Mesendoderm (in vitro differentiated cells): Measurements from ENCODE around the gene GAR1.

Experiments used
- DNase-seq: peaks from one replicate; pipeline ENCODE4 v3.0.0; 2013
- H2AK5ac ChIP-seq: 2 replicates; pipeline ENCODE4 v1.6.1; 2013; ENCODE audit warnings: low read length, inconsistent platforms
- H2BK120ac ChIP-seq: 2 replicates; pipeline ENCODE4 v1.6.1; 2013; ENCODE audit warnings: low read depth, mild to moderate bottlenecking, low read length, moderate library complexity, mixed read lengths
- H2BK15ac ChIP-seq: replicated peaks from 2 replicates; pipeline ENCODE4 v1.6.1; 2013; ENCODE audit warnings: low read depth, mild to moderate bottlenecking, moderate library complexity
- H2BK5ac ChIP-seq: 2 replicates; pipeline ENCODE4 v1.6.1; 2013; ENCODE audit warnings: low read length, inconsistent platforms
- H3K18ac ChIP-seq: 2 replicates; pipeline ENCODE4 v1.6.1; 2013; ENCODE audit warnings: mild to moderate bottlenecking, low read length, mixed read lengths
- H3K23ac ChIP-seq: one replicate; pipeline ENCODE4 v1.6.1; 2013; ENCODE audit warnings: low read length
- H3K27ac ChIP-seq: 2 replicates; pipeline ENCODE4 v1.5.1; 2013; ENCODE audit warnings: low read depth, mild to moderate bottlenecking, inconsistent platforms, low read length, moderate library complexity
- H3K27me3 ChIP-seq: 2 replicates; pipeline ENCODE4 v1.6.1; 2013; ENCODE audit warnings: low read length, control low read depth, mild to moderate bottlenecking, inconsistent platforms; ENCODE audit not compliant: insufficient read depth, poor library complexity
- H3K36me3 ChIP-seq: 2 replicates; pipeline ENCODE4 v1.6.1; 2013; ENCODE audit warnings: low read length, inconsistent platforms; ENCODE audit not compliant: control insufficient read depth, insufficient read depth
- H3K4ac ChIP-seq: one replicate; pipeline ENCODE4 v1.6.1; 2013; ENCODE audit warnings: low read depth, mild to moderate bottlenecking, low read length, moderate library complexity
- H3K4me1 ChIP-seq: 2 replicates; pipeline ENCODE4 v1.6.1; 2013; ENCODE audit warnings: low read depth, low read length, inconsistent platforms; ENCODE audit not compliant: control insufficient read depth
- H3K4me2 ChIP-seq: 2 replicates; pipeline ENCODE4 v1.6.1; 2013; ENCODE audit warnings: low read length
- H3K4me3 ChIP-seq: 2 replicates; pipeline ENCODE4 v1.5.1; 2013; ENCODE audit warnings: mild to moderate bottlenecking, low read length
- H3K56ac ChIP-seq: one replicate; pipeline ENCODE4 v1.6.1; 2013; ENCODE audit warnings: low read length
- H3K79me1 ChIP-seq: 2 replicates; pipeline ENCODE4 v1.6.1; 2013; ENCODE audit warnings: low read length, inconsistent platforms
- H3K79me2 ChIP-seq: 2 replicates; pipeline ENCODE4 v1.6.1; 2013; ENCODE audit warnings: mild to moderate bottlenecking, low read length; ENCODE audit not compliant: control insufficient read depth, insufficient read depth
- H3K9ac ChIP-seq: 2 replicates; pipeline ENCODE4 v1.6.1; 2013; ENCODE audit warnings: low read length, inconsistent platforms
- H4K5ac ChIP-seq: one replicate; pipeline ENCODE4 v1.6.1; 2013; ENCODE audit warnings: low read length
- H4K8ac ChIP-seq: one replicate; pipeline ENCODE4 v1.6.1; 2013; ENCODE audit warnings: low read depth, mild to moderate bottlenecking, control low read depth, low read length, moderate library complexity
- WGBS: extraction: QIAGEN DNeasy Blood & Tissue Kit; methylation state at CpG from one replicate; pipeline ENCODE4 v1.1.7; 2013; ENCODE audit warnings: low lambda C conversion rate, missing lambda C conversion rate; ENCODE audit not compliant: insufficient coverage; ENCODE audit errors: extremely low coverage; 5-methylcytosine and 5-hydroxymethylcytosine counted together

Gene GAR1

DNA sequence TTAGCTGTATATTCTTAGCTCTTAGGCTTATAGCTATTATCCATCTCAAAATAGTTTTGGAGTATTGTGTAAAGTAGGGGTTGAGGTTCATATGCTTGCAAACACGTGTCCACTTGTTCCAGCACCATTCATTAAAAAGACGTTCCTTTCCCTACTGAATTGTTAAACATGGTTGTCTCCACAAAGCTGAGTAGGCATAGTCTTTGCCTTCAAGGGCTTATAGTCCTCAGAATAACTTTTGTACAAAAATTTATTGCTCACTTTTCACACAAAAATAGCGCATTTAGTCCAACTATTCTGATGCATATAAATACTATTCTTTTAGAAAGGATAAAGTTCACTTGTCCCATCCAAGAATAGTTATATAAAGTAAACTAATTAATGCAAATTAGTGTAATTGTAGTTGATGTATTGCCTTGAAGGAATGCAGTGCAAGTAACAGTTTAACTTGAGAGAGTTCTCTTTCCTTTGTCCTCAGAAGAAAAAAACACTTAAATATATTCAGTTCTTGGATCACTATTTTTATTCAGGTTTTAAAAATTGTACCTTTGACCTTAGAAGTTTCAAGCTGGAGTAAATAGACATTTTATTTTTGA lies 46.5 kb downstream of the GAR1 start:
- no peak for DNase-seq
- Histone ChIP-seq H3K9ac (no peak overlapping the region), H2AK5ac (no peak overlapping the region), H2BK5ac (no peak overlapping the region), H4K8ac (no peak overlapping the region), H3K4me1 (no peaks in the 10 kb centered on the region), H3K27me3 (no peaks in the 10 kb centered on the region), H3K79me2 (no peaks in the 10 kb centered on the region), H3K27ac (no peak overlapping the region), H3K4me2 (no peak overlapping the region), H2BK15ac (no peak overlapping the region), H3K23ac (no peak overlapping the region), H3K4ac (no peak overlapping the region), H3K4me3 (no peak overlapping the region), H2BK120ac (no peak overlapping the region), H4K5ac (no peak overlapping the region), H3K79me1 (no peaks in the 10 kb centered on the region), H3K36me3 (no peaks in the 10 kb centered on the region), H3K18ac (no peak overlapping the region), H3K56ac (no peak overlapping the region)
- no CpG with 5 or more reads among the region's 3 CpGs for WGBS

DNA sequence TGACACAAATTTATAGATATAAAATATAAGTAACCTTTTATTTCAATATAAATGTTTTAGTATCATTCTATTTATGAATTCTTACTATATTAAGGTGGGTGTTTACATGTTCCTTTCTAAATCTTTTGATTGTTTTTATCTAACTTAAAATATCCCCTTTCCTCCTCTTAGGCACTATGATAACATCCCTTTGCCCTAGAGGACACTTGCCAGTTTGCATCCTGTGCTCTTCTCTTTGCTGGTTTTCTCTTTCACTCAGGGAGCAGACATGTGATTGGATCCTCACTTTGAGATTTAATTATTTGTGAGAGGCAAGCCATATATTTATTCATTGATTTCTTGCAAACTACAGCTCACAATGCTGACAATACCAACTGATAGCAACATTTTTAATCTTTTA lies 48.6 kb downstream of the GAR1 start:
- H3K27ac ChIP-seq: no peak overlapping the region
- H3K56ac ChIP-seq: no peak overlapping the region
- no peaks in the 10 kb centered on the region for H3K36me3 ChIP-seq
- H3K4me1 ChIP-seq: no peaks in the 10 kb centered on the region
- no peak overlapping the region for H2BK15ac ChIP-seq
- no peak overlapping the region for H3K9ac ChIP-seq
- H3K18ac ChIP-seq: no peak overlapping the region
- H3K23ac ChIP-seq: no peak overlapping the region
- no peak overlapping the region for H2BK5ac ChIP-seq
- H3K4ac ChIP-seq: no peak overlapping the region
- no peak overlapping the region for H4K8ac ChIP-seq
- no peak overlapping the region for H4K5ac ChIP-seq
- H3K27me3 ChIP-seq: no peaks in the 10 kb centered on the region
- no peak overlapping the region for H3K4me3 ChIP-seq
- H2BK120ac ChIP-seq: no peak overlapping the region
- no peaks in the 10 kb centered on the region for H3K79me1 ChIP-seq
- no peak overlapping the region for H2AK5ac ChIP-seq
- DNase-seq: peak; percentile 34
- H3K79me2 ChIP-seq: no peaks in the 10 kb centered on the region
- H3K4me2 ChIP-seq: no peak overlapping the region

DNA sequence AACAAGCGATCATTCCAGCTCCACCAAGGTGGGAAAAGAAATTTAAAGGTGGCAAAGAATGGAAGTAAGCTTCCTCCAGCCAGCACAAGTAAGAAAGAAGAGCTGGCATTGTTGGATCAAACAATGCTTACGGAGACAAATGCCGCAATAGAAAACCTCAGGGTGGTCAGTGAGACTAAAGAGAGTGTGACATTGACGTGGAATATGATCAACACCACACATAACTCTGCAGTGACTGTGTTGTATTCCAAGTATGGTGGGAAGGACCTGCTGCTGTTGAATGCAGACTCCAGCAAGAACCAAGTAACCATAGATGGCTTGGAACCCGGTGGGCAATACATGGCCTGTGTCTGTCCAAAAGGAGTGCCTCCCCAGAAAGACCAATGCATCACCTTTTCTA lies 54.5 kb downstream of the GAR1 start:
- DNase-seq: no peak
- Histone ChIP-seq H3K4me1 (no peaks in the 10 kb centered on the region), H3K27me3 (no peaks in the 10 kb centered on the region), H3K9ac (no peak overlapping the region), H2BK5ac (no peak overlapping the region), H3K23ac (no peak overlapping the region), H3K36me3 (no peaks in the 10 kb centered on the region), H3K79me2 (no peaks in the 10 kb centered on the region), H4K8ac (no peak overlapping the region), H2BK120ac (no peak overlapping the region), H4K5ac (no peak overlapping the region), H2AK5ac (no peak overlapping the region), H3K4me3 (no peak overlapping the region), H2BK15ac (no peak overlapping the region), H3K27ac (no peak overlapping the region), H3K4ac (no peak overlapping the region), H3K18ac (no peak overlapping the region), H3K4me2 (no peak overlapping the region), H3K79me1 (no peaks in the 10 kb centered on the region), H3K56ac (no peak overlapping the region)
- no CpG with 5 or more reads among the region's 5 CpGs for WGBS

DNA sequence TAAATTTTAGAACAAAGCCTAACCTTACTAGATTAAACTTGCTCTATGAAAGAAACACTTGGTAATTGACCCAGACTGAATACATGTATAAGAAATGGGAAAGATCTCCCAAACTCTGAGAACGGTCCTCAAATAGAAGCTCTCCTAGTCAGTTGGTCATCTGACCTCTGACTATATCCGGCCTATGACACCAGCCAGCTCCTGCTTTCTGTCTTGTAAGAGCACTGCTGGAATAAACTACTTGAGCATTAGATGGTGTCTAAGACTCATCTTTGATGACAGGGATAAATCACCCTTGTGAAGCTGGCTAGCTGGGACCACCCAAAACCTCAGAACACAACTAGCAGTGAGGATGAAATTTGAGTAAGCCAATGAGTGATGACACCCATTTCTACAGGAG lies 56.5 kb downstream of the GAR1 start:
- no peak overlapping the region for H3K27ac ChIP-seq
- no peak overlapping the region for H4K5ac ChIP-seq
- no peak overlapping the region for H2BK5ac ChIP-seq
- no peak overlapping the region for H3K9ac ChIP-seq
- no peak overlapping the region for H4K8ac ChIP-seq
- no peak overlapping the region for H3K23ac ChIP-seq
- no peak overlapping the region for H3K4ac ChIP-seq
- no peak overlapping the region for H3K56ac ChIP-seq
- no peak overlapping the region for H2BK120ac ChIP-seq
- no peak for DNase-seq
- H3K4me1 ChIP-seq: no peaks in the 10 kb centered on the region
- H3K18ac ChIP-seq: no peak overlapping the region
- H3K79me1 ChIP-seq: no peaks in the 10 kb centered on the region
- H3K36me3 ChIP-seq: no peaks in the 10 kb centered on the region
- no peaks in the 10 kb centered on the region for H3K79me2 ChIP-seq
- no peak overlapping the region for H3K4me3 ChIP-seq
- H2BK15ac ChIP-seq: no peak overlapping the region
- WGBS: no CpG with 5 or more reads among the region's 2 CpGs
- no peak overlapping the region for H2AK5ac ChIP-seq
- no peak overlapping the region for H3K4me2 ChIP-seq
- no peaks in the 10 kb centered on the region for H3K27me3 ChIP-seq

DNA sequence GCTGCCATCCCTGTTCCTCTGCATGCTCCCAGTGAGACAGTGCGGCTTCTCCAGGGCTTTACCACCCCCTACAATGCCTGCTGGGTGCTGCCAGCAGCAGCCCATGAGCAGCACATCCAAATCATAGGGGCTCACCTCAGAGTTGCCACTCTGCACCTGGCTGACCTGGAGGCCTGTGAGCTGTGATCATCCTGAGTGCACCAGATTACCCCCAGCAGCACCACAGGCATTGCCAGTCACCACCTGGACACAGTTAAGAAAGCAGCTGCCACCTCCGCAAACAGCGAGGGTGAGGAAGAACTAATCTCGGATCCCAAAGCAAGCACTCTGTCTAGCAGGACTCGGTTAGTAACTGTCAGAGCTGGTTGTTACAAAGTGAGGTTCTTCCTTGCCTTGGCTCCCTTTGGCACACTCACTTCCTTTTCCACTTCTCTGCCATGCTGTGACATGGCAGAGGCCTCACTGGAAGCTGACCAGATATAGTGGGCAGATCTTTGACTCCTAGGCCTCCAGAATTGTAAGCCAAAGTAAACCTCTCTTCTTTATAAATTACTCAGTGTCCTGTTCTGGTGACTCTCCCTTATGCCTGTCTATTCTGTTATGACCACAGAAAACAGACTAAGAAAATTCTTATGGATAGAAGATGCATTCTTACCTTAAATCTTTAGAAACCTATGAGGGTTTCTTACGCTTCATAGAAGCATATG lies 57.5 kb downstream of the GAR1 start:
- Histone ChIP-seq H3K4ac (no peak overlapping the region), H3K9ac (no peak overlapping the region), H3K27me3 (no peaks in the 10 kb centered on the region), H3K56ac (no peak overlapping the region), H3K36me3 (no peaks in the 10 kb centered on the region), H2BK15ac (no peak overlapping the region), H2BK120ac (no peak overlapping the region), H3K18ac (no peak overlapping the region), H3K79me1 (no peaks in the 10 kb centered on the region), H3K4me3 (no peak overlapping the region), H2BK5ac (no peak overlapping the region), H3K27ac (no peak overlapping the region), H3K79me2 (no peaks in the 10 kb centered on the region), H3K23ac (no peak overlapping the region), H2AK5ac (no peak overlapping the region), H3K4me1 (no peaks in the 10 kb centered on the region), H4K5ac (no peak overlapping the region), H4K8ac (no peak overlapping the region), H3K4me2 (no peak overlapping the region)
- WGBS: no CpG with 5 or more reads among the region's 6 CpGs
- no peak for DNase-seq
